Stimulated activated CD4-positive, alpha-beta T cell treated with anti-CD3 and anti-CD28 coated beads, Interleukin-12 subunit alpha, Interleukin-12 subunit beta, amount 100 ng/mL, for 24 hours (primary cell): ENCODE measurements around the gene ENTHD1.
"Not testable (repeated sequence)": the region's sequence is repeated elsewhere in the genome, so short reads cannot be mapped to it uniquely, and the experiment has no call there.

Source experiments
- DNase-seq, 2 experiments: peaks; one replicate each; pipeline ENCODE4 v3.0.0-alpha.2; 2020; ENCODE audit warnings: low read depth in 2 of 2

ENTHD1 gene

GRCh38 chr22:39734046-39734445 is 159.5 kb downstream of the ENTHD1 start:
- not testable (repeated sequence) for DNase-seq

- DNase-seq, result no peak
Measured at GRCh38 chr22:39733191-39733590, 160.4 kb downstream of the ENTHD1 start.

- DNase-seq, result no peak
Measured at GRCh38 chr22:39732625-39733024, 160.9 kb downstream of the ENTHD1 start.

GRCh38 chr22:39731881-39732555 is 161.5 kb downstream of the ENTHD1 start:
- no peak for DNase-seq

- DNase-seq, result no peak
Measured at GRCh38 chr22:39731481-39731880, 162.1 kb downstream of the ENTHD1 start.

GRCh38 chr22:39729141-39729934 is 164.2 kb downstream of the ENTHD1 start:
- DNase-seq, result no peak

GRCh38 chr22:39728236-39728860 is 165.2 kb downstream of the ENTHD1 start:
- no peak for DNase-seq

- no peak for DNase-seq
Measured at GRCh38 chr22:39727541-39727940, 166.0 kb downstream of the ENTHD1 start.

GRCh38 chr22:39725351-39726035 is 168.1 kb downstream of the ENTHD1 start:
- no peak for DNase-seq

- no peak for DNase-seq
Measured at GRCh38 chr22:39724857-39725256, 168.7 kb downstream of the ENTHD1 start.

GRCh38 chr22:39724390-39724789 is 169.2 kb downstream of the ENTHD1 start:
- DNase-seq, result no peak

GRCh38 chr22:39723899-39724351 is 169.6 kb downstream of the ENTHD1 start:
- no peak for DNase-seq

GRCh38 chr22:39723463-39723862 is 170.1 kb downstream of the ENTHD1 start:
- no peak for DNase-seq

- DNase-seq, result no peak
Measured at GRCh38 chr22:39722501-39722900, 171.1 kb downstream of the ENTHD1 start.

GRCh38 chr22:39722032-39722325 is 171.6 kb downstream of the ENTHD1 start:
- DNase-seq, result no peak

GRCh38 chr22:39721206-39722031 is 172.1 kb downstream of the ENTHD1 start:
- DNase-seq, result no peak

GRCh38 chr22:39719559-39720450 is 173.8 kb downstream of the ENTHD1 start:
- DNase-seq, result no peak

- no peak for DNase-seq
Measured at GRCh38 chr22:39718921-39719475, 174.6 kb downstream of the ENTHD1 start.

- no peak for DNase-seq
Measured at GRCh38 chr22:39718206-39718605, 175.4 kb downstream of the ENTHD1 start.

- no peak for DNase-seq
Measured at GRCh38 chr22:39717099-39717498, 176.5 kb downstream of the ENTHD1 start.
